A673 (cell line): ENCODE results near the gene OLA1.

Experiments
- CTCF ChIP-seq: fragments of 300-800, 200-600 bp; sonication (generic); conservative IDR thresholded peaks from 2 replicates; pipeline ENCODE4 v1.5.1; 2017; ENCODE audit warnings: low read depth, mild to moderate bottlenecking, antibody characterized with exemption, low read length, moderate library complexity, mixed read lengths
- EZH2 ChIP-seq: fragments of 200-600 bp; sonication (generic); IDR thresholded peaks from 2 replicates; pipeline ENCODE4 v1.6.1; 2017; ENCODE audit warnings: borderline replicate concordance, low read depth, mild to moderate bottlenecking, mixed read lengths, antibody characterized with exemption, low read length; ENCODE audit not compliant: poor library complexity, severe bottlenecking

DNA sequence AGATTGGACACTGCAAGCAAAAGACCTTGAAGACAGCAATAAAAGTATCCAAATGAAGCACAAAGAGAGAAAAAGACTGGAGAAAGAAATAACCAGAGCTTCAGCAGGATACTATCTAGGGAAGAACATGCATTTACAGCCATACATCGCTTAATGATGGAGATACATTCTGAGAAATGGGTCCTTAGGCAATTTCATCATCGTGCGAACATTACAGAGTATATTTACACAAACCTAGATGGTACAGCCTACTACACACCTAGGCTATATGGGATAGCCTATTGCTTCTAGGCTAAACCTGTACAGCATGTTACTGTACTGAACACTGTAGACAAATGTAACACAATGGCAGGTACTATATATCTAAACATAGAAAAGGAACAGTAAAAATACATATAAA lies 11.9 kb downstream of the OLA1 start:
- no peak for TF ChIP-seq CTCF
- TF ChIP-seq EZH2, result no peak
